HG03196 (cell line): Measurements from ENCODE around the gene GPR180.
"Not testable (repeated sequence)": the region's sequence is repeated elsewhere in the genome, so short reads cannot be mapped to it uniquely, and the experiment has no call there.

Experiments
- ATAC-seq: cut with Tn5 transposase; IDR thresholded peaks from one replicate; pipeline ENCODE4 v1.9.1; 2021; ENCODE audit not compliant: unreplicated experiment

Gene GPR180

DNA sequence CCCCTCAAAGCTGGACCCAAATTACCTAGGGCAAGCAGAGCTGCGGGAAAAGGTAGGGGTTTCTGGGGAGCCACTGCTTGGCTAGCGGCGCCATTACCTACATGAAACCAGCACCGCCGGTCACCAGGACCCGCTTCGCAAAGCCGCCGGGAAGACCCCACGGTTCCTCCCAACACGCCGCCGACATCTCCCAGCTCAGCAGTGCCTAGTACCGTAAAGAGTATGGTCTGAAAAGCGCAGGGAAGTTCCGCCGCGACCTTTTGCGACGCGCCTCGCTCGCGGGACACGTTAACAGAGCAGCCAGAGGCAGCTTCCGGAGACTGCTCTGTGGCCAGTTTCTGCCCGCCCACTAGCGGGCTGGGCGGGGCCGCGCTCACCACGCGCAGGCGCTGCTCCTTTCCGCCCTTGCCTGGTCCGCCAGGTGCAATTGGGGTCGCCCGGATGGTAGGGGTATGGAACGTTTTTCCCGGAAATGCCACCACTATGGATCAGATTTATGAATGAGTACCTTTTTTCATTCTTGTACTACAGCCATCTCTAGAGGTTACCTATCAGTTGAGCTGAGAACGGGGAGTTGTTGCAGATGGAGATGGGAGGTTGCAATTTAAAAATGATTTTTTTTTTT lies 5.6 kb upstream of the GPR180 start, which contains the start of gene TGDS:
Gene TGDS, minus strand, starts transcription at position 203 of the 625 bp plus-strand sequence. Its CDS starts 16 bp downstream, at position 187.
- ATAC-seq, result peak; percentile 98

DNA sequence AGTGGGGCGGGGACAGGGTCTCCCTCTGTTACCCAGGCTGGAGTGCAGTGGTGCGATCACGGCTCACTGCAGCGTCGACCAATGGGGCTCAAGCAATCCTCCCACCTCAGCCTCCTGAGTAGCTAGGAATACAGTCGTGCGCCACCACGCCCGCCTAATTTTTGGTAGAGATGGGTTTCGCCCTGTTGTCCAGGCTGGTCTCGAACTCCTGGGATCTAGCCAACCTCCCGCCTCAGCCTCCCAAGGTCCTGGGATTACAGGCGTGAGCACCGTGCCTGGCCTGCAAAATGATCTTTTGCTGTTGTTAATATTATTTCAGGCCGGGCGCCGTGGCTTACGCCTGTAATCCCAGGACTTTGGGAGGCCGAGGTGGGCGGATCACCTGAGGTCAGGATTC lies 5.1 kb upstream of the GPR180 start:
- ATAC-seq, result no peak

DNA sequence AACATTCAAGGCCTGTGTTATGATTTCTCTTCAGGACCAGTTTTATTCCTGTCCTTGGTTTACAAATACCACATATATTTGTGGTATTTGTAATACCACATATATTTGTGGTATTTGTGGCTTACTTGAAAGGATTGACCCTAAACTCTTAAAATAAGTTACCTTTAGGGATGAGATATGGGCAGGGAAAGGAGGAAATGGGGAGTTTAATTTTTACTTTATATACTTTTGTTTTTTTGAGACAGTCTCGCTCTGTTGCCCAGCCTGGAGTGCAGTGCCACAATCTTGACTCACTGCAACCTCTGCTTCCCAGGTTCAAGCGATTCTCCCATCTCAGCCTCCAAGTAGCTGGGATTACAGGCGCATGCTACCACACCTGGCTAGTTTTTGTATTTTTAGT lies 3.4 kb upstream of the GPR180 start:
- no peak for ATAC-seq

DNA sequence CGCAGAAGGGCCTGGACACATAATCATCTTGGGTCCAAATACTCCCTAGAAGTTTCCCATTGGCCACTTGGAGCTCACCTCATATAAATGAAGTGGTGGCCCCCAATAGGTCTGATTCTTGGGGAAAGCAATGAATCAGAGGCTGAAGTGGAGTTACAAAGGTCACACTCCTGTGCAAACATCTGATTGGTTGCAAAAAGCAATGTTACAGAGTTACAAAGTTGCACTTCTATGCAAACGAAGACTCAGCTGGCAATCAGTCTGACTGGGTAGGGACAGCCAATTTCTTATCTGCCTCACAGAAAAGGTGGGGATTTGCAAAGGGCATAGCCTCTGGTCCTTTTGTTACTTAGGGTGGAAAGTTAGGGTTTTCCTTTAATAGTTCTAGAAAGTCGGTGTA lies 1.8 kb upstream of the GPR180 start:
- no peak for ATAC-seq

DNA sequence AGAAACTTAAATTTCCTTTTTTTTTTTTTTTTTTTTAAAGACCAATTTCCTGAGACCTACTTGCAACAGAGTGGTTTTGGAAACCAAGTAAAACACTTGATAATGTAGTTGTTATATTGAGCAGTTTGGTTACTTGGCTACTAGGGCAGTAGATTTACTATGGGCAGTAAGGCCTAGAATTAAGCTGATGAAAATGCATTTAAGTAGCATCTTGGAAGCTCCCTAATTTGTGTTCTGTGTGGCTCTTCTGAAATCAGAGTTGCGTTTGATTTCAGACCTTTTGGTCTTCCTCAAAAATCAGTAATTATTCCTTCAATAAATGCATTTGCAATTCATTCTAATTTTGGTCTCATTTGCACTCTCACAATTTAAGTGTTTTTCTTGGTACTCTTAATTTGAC lies 810 bp downstream of the GPR180 start:
- ATAC-seq, result no peak

DNA sequence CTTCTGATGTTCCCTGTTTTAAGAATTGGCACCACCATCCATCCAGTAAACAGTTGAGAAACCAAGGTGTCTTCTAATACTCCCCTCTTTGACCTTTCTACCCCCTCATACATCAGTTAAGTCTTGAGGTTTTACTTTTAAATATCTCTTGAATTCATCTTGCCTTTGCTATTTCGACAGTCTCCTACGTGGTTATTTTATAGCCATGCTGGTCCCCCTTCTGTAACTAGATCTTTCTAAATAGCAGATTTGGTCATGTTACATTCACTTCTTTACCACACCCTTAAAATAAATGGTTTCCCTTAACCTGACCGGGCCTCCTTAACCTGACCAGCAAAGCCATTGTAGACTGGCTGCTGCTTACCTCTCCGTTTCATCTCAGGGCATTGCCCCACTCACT lies 5.4 kb downstream of the GPR180 start:
- no peak for ATAC-seq

DNA sequence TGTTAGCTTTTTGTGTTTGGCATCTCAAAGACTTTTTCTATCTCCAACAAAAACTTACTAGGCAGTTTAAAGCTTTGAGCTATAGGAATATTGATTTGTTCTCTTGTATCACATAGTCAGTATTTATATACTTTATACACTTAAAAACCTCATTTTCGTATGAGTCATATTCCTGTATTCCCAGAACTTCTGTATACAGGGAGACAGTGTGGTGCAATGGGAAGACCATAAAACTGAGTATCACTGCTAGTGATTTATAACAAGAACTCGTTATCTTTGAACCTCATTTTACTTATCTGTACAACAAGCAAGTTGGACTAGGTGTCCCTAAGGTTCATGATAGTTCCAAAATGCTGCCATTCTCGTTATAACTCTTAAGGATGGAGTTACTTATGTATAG lies 6.3 kb downstream of the GPR180 start:
- no peak for ATAC-seq

DNA sequence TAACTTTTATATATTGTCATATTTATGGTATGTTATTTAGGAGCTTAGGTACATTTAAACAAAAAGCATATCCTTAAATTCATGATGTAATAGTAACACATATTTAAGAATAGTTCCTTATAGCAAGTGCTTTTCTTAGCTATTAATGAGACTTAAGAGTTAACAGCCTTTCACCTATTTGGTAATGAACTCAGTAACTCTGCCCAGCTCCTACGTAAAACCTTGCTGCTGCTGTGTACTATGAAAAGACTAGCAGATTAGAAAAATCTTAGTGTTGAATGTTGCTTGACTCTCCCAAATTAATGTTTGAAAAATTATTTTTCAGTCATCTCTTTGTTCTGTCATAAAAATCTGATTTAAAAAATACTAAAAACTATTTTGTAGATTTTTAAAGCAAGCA lies 6.9 kb downstream of the GPR180 start:
- no peak for ATAC-seq

DNA sequence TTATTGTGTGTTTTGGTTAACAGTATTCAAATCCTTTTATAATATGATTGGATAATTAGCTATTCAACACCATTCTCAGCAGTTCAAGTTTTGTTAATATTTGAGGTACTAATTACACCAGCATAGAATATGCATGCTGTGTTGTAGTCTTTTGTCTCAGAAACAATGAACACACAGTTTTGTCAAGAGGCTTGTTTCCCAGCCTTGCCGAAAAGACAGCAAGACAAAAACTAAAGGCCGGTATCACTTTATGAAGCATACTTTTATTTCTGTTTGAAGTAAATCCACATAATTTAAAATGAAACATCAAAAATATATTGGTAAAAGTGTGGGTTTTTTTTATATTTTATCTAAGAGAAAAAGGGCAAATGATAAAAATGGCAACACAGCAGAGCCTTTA lies 7.5 kb downstream of the GPR180 start:
- no peak for ATAC-seq

DNA sequence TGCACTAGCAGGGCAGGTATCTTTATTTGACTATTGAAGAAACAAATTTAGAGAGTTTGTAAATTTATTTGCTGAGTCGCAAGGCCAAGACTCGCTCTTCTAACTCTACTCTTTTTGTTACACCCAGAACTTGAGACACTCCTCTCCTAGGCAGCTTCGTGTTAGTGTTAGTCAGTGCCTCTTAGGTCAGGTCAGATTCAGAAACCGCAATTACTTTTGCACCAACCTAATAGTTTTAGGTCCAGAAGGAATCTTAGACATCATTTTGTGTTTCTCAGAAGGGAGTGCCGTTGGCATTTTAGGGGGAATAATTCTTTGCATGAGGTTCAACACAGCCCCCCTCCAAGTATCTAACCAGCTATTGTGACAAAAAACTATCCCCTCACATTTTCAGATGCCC lies 8.8 kb downstream of the GPR180 start:
- no peak for ATAC-seq

DNA sequence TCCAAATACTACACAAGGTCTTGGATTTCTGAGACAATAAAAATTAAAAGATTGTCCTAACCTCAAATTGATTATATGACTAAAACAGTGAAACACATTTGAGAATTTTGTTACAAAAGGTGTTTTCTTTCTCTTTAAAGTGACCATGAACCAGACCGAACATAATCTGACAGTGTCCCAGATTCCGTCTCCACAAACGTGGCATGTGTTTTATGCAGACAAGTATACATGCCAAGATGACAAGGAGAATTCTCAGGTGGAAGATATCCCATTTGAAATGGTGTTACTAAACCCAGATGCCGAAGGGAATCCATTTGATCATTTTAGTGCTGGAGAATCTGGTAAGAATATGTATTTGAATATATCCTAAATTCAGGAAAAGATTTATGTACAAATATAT lies 10.4 kb downstream of the GPR180 start:
- no peak for ATAC-seq

DNA sequence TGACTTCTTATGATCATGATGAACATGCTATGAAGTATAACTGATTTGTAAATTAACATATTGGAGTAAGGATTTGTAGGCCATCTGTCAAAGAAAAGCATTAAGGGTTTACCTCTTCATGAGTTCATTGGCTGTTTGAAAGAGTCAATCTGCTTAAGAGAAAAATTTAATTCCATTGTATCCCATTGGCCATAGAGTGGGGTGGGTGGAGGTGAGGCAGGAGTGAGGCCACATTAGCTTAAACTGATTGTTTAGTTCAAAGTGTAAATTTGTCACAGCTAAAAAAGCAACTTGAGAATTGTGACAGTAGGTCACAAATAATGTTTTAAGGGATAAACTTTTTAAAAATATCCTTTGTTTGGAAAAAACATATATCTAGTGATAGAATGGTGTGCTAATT lies 11.4 kb downstream of the GPR180 start:
- no peak for ATAC-seq

DNA sequence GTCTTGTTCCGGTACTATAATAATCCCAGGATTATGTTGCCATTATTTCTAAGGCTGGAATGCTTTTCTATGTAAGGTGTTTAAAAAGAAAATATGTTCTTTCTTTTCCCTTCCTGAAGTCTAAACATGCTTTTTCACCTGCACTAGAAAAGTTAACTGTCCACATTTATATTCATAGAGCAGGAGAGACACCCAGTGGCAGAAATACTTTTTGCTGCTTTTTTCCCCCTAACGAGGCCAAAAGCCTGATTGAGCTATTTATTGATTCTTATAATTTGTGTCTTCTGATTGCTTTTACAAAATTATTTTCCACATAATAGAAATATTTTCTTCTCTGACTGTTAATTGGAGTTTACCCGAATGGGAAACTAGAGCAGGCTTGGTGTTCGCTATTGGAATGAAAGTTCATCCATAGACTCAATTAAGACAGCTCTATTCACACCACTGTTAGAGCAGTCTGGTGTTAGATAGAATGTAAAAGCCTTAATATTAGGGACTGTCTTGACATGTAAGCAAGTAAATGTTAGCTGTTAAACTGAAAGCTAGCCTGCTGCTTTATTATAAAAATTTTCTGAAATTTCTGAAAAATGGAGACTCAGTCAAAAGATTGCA lies 15.8 kb downstream of the GPR180 start:
- ATAC-seq, result no peak

DNA sequence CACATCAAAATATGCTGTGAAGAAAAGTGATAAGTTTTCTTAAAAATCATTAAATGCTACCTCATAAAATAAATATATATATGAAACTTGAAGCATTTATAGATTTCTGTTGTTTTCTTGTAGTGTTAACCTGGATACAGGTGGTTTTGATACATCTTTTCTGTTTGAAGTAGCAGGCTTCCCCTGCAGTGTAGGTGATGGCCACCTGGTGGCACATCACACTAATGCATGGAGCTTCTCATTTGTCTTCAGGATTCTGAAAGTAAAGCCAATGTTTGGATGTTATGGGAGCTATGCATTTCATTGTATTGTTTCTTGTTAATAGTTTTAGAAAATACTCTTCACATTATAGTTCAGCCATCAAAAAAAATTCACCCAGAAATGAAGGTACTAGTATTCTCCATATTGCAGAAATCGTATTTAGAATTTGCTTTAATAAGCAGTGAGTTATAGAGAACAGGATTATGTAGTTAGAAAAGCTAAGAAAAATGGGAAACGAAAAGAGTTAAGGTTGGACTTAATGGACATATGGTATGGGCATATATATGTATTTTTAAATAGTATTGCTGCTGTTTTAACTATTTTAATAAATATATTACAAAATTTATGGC lies 18.7 kb downstream of the GPR180 start:
- peak; percentile 78 for ATAC-seq

DNA sequence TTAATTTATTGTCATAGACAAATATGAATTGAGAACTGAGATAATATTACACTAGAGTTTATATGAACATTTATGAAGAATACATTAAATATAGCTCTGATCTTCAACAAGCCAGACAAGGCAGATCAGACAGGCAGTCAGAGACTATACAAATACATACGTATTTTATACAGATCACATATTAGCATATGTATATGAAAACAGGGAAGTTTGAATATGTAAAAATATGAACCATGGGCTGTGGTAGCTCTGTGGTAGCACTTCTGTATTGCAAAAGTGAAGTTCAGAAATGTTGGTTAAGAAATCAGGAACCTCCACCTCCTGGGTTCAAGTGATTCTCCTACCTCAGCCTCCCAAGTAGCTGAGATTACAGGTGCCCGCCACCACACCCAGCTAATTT lies 20.7 kb downstream of the GPR180 start:
- no peak for ATAC-seq

DNA sequence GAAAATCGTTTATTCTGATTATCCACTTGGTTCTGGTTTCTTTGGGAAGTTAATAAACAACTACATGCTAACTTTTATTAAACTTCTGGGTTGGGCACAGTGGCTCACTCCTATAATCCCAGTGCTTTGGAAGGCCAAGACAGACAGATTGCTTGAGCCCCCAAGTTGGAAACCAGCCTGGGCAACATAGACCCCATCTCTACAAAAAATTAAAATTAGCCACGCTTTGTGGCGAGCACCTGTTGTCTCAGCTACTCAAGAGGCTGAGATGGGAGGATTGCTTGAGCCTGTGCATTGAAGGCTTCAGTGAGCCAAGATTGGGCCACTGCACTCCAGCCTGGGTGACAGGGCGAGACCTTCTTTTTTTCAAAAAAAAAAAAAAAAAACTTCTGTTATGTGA lies 21.7 kb downstream of the GPR180 start:
- no peak for ATAC-seq

DNA sequence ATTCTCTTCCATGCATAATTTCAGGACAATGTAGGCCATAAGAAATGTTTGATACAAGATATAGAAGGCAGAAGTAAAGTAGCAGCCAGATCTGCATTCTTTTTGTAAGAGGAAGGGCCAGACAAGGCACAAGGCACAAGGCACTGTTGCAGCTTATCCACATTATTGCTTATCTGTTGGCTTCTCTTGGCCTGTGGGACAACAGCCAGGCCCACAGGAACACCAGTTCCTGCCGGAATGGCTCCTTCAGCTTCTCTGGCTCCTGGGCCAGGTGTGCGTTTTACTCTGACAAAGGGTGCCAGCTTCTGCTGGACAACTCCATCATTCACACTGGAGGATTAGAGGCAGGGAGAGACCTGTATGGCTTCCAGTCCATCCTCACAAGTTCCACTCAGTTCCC lies 29.2 kb downstream of the GPR180 start:
- no peak for ATAC-seq

DNA sequence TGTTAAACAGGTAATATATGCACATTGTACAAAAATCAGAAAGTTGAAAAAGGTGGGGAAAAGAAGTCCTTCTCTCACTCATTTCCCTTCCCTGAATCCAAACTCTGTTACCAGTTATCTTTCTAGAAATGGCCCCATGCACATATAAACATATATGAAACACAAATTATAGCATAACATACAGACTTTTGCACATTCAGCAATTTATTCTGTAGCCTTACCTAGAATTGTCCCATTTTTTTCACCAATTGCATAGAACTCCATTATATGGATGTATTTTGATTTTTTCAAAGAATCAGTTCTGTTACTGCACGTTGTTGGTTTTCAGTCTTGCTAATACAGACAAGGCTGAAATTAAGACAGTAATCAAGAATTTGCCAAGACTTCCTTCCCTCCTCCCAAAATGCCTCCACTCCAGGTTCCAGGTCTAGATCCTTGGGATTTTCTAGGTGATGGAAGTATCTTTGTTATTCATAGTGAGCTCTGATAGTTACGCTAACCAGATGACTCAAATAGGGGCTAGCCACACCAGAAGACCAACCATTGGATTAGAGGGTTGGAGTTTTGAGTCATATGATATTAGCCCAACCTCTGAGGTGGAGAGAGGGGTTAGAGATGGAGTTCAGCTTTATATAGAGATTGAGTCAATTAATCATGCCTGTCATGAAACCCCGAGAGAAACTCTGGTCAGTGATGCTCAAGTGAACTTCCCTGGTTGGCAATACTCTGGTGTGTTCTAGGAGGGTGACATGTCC lies 30.7 kb downstream of the GPR180 start:
- no peak for ATAC-seq

DNA sequence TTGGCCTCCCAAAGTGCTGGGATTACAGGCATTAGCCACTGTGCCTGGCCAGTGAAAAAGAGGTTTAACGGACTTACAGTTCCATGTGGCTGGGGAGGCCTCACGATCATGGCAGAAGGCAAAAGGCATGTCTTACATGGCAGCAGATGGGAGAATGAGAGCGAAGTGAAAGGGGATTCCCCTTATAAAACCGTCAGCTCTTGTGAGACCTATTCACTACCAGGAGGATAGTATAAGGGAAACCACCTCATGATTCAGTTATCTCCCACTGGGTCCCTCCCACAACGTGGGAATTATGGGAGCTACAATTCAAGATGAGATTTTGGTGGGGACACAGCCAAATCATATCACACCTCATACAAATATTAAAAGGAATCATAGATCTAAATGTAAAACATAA lies 34.4 kb downstream of the GPR180 start:
- ATAC-seq, result not testable (repeated sequence)

DNA sequence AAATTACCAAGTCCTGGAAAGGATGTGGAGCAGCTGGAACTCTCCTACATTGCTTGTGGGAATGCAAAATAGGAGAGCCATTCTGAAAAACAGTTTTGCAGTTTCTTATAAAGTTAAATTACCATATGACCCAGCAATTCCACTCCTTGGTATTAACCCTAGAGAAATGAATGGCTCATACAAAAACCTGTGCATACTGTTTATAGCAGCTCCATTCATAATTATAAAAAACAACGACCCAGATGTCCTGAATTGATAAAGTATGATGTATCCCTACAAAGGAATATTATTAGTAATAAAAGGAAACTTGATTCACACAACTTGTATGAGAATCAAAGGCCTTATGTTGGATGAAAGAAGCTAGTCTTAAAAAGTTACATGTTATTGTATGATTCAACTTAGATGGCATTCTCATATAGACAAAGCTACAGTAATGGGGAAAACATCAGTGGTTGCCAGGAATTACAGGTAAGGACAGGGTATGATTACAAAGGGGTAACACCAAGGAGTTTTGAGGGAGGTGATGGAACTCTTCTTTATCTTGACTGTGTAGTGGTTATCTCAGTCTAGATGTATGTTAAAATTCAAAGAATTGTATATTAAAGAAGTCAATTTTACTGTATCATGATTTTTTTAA lies 35.4 kb downstream of the GPR180 start:
- no peak for ATAC-seq

DNA sequence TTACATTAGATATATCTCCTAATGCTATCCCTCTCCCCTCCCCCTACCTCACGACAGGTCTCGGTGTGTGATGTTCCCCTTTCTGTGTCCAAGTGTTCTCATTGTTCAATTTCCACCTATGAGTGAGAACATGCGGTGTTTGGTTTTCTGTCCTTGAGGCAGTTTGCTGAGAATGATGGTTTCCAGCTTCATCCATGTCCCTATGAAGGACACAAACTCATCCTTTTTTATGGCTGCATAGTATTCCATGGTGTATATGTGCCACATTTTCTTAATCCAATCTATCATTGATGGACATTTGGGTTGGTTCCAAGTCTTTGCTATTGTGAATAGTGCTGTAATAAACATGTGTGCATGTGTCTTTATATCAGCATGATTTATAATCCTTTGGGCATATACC lies 36.0 kb downstream of the GPR180 start:
- ATAC-seq, result not testable (repeated sequence)
